COR-L47 (cell line): Measurements from ENCODE around the gene SEC61B.

Experiments
- DNase-seq: peaks from one replicate; lab custom pipeline; 2025; lab: John Stamatoyannopoulos, UW

Gene SEC61B

DNA sequence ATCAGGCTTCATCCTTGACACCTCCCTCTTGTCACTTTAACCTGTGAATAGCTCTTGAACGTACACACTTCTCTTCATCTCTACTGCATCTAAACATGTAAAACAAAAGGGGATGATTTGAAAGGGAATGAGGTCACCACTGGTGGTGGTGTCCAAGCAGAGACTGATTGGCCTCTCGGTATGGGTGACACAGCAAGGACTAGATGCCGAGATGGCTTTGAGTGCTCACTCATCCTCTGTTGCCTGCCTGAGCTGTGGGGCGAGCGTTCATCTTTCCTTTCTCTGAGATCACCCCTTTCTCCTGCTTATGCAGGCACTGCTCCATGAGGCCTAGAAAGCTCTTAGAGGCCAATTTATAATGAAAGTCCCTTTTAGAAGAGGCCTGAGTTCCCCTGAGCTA lies 51.9 kb downstream of the SEC61B start:
- DNase-seq = no peak

DNA sequence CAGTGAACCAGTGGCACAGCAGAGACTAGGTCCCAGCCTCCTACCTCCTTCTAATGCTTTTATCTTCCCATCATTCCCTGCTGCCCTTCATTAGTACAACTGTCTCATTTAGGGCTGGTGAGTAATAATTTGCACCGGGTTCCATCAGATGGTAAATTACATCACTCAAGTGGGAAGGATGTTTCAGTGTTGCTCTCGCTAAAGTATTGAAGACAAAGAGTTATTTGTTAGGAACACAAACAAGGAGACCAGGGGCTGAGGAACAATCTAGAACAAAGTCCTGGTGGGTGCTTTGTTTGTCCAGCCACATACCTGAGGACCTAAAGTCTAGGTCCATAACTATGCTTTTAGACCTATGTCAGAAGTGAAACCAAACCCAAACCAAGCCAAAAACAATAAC lies 52.4 kb downstream of the SEC61B start:
- no peak for DNase-seq
